Right lobe of liver (tissue), 4 donors: ENCODE data around the gene DAB2.

ENCODE experiments used
- CTCF ChIP-seq, 4 donors: fragments of 200-600 bp in 3 of 4; fragments of 450-650 bp in 1 of 4; IDR thresholded peaks; one replicate each; pipeline versions ENCODE4 v1.5.1 to v1.8.0; 2016 to 2022; ENCODE audit warnings: antibody characterized with exemption in 4 of 4, mild to moderate bottlenecking in 2 of 4
- POLR2A ChIP-seq: fragments of 450-650 bp; IDR thresholded peaks from one replicate; pipeline ENCODE4 v1.6.1; 2017; ENCODE audit warnings: antibody characterized with exemption, mild to moderate bottlenecking
- donor health status: DM: no; HTN: no; CAD: no.
- donor health status: DM: no; HTN: no; CAD: no.
- donor health status: DM: no; HTN: yes; CAD: no.

DNA sequence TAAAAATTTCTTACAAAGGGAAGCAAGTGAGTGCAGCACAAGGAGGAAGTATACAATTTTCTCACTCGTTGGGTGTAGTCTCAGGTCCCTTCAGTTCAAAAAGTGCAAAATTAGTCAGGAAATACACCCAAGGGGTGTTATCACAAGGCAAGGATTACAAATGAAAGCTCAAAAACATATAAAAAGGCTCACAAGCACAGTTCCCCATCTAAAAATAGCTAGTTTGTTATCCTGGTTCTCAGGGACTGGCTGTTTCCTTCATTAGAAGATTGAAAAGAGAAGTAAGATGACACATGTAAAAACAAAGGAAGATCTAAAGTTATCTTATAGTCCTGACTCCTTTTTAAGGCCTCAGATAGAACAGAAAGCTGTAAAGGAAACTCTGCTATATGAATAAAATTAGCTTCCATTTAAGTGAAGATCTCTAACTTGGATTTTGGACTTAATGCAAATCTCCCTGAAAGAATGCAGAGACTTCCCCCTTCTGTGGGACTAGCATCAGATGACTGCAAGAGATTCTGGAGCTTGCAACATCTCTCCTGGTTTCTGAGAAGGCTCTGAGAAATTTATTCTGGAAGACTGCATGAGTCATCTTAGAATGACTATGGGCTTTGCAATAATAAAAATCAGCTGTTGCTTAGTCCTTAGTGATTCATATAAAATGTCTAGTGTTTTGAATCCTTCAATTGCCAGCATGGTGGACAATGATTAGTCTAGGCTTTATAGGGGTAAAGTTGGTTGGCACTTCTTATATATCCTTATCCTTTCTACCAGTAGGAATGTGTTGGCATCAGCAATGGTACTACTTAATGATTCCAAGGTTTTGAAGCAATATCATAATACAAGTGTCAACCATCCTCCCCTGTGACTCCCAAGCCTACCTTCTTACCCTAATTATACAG lies 25.4 kb downstream of the DAB2 start:
- TF ChIP-seq CTCF (IDR thresholded peaks at IDR 0.05) (no peak), POLR2A (no peak)
